ENCODE results near the gene SCNN1A. TPM values are rescaled to one million over a fixed set of nuclear protein-coding genes. Genes with fewer than 3 reads are reported as not detected.

SCNN1A gene
- polyA plus RNA-seq (2013, experiment 1 of 2): 71.7 TPM
- polyA plus RNA-seq (2013, experiment 2 of 2): 73.4 TPM

- Histone ChIP-seq H3K4me2 (ENCODE audit: low read length) (peak within 1 kb of the TSS; percentile 72), H3K56ac (ENCODE audit: low read length) (peak within 1 kb of the TSS; percentile 91), H3K4me1 (ENCODE audit: control insufficient read depth, low read depth, low read length) (peaks cover 34% of the 10 kb centered on the region), H3K9ac (ENCODE audit: low read length) (peak within 1 kb of the TSS; percentile 67), H4K8ac (ENCODE audit: low read depth, low read length) (no peak within 1 kb of the TSS), H3K4ac (ENCODE audit: low read depth, low read length) (peak within 1 kb of the TSS; percentile 58), H3K79me2 (ENCODE audit: control insufficient read depth, insufficient read depth, low read length) (peaks cover 18% of the 10 kb centered on the region), H3K79me1 (ENCODE audit: low read length) (peaks cover 2% of the 10 kb centered on the region), H4K5ac (ENCODE audit: low read length) (no peak within 1 kb of the TSS), H2BK15ac (replicated peaks; ENCODE audit: low read depth) (no peak within 1 kb of the TSS), H2AK5ac (ENCODE audit: low read length) (peak within 1 kb of the TSS; percentile 64), H3K4me3 (ENCODE audit: low read length) (no peak within 1 kb of the TSS), H2BK120ac (ENCODE audit: low read depth, low read length) (peak within 1 kb of the TSS; percentile 14), H3K27ac (ENCODE audit: low read depth, low read length) (peak within 1 kb of the TSS; percentile 74), H3K18ac (ENCODE audit: low read length) (peak within 1 kb of the TSS; percentile 41), H3K36me3 (ENCODE audit: control insufficient read depth, insufficient read depth, low read length) (no peaks in the 10 kb centered on the region), H2BK5ac (ENCODE audit: low read length) (peak within 1 kb of the TSS; percentile 90), H3K27me3 (ENCODE audit: insufficient read depth, low read length, poor library complexity) (no peaks in the 10 kb centered on the region), H3K23ac (ENCODE audit: low read length) (peak within 1 kb of the TSS; percentile 92)
- peak; percentile 89 for DNase-seq
- WGBS (ENCODE audit: extremely low coverage, insufficient coverage, low lambda C conversion rate): no CpG with 5 or more reads among the region's 15 CpGs
Observed at GRCh38 chr12:6375269-6376078, at the start of gene SCNN1A. TSS of gene SCNN1A (minus strand) at chr12:6375563. CDS start at chr12:6374783, 780 bp downstream.

DNA sequence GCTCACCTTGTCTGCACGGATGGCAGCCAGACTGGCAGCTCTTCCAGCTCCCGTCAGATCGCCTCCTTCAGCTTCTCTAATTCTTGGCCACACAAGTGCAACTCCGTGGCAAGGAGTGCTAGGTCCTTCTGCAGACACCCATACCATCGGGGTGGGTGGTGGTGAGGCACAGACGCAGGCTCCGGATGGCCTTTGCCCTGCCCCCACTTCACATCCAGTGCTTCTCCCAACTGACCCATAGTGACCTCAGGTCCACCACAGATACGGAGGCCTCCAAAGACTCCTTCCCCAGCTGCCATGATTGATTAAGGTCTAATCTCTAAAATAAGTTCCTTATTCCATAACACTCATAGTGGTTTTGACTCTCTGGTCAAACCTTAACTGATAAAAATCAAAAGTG is 49.5 kb upstream of the SCNN1A start:
- DNase-seq: no peak
- Histone ChIP-seq H3K4me1 (ENCODE audit: control insufficient read depth, low read depth, low read length) (no peaks in the 10 kb centered on the region), H3K36me3 (ENCODE audit: control insufficient read depth, insufficient read depth, low read length) (no peaks in the 10 kb centered on the region), H3K56ac (ENCODE audit: low read length) (no peak overlapping the region), H2BK120ac (ENCODE audit: low read depth, low read length) (no peak overlapping the region), H2BK5ac (ENCODE audit: low read length) (no peak overlapping the region), H3K27ac (ENCODE audit: low read depth, low read length) (no peak overlapping the region), H3K4me3 (ENCODE audit: low read length) (no peak overlapping the region), H3K79me2 (ENCODE audit: control insufficient read depth, insufficient read depth, low read length) (no peaks in the 10 kb centered on the region), H2BK15ac (replicated peaks; ENCODE audit: low read depth) (no peak overlapping the region), H3K18ac (ENCODE audit: low read length) (no peak overlapping the region), H3K9ac (ENCODE audit: low read length) (no peak overlapping the region), H3K4me2 (ENCODE audit: low read length) (no peak overlapping the region), H4K5ac (ENCODE audit: low read length) (no peak overlapping the region), H3K4ac (ENCODE audit: low read depth, low read length) (no peak overlapping the region), H3K23ac (ENCODE audit: low read length) (no peak overlapping the region), H3K79me1 (ENCODE audit: low read length) (no peaks in the 10 kb centered on the region), H2AK5ac (ENCODE audit: low read length) (no peak overlapping the region), H3K27me3 (ENCODE audit: insufficient read depth, low read length, poor library complexity) (no peaks in the 10 kb centered on the region), H4K8ac (ENCODE audit: low read depth, low read length) (no peak overlapping the region)
- WGBS (ENCODE audit: extremely low coverage, insufficient coverage, low lambda C conversion rate): no CpG with 5 or more reads among the region's 8 CpGs

GRCh38 chr12:6424008-6424347 is 48.6 kb upstream of the SCNN1A start:
- Histone ChIP-seq H3K79me1 (ENCODE audit: low read length) (no peaks in the 10 kb centered on the region), H3K18ac (ENCODE audit: low read length) (no peak overlapping the region), H4K8ac (ENCODE audit: low read depth, low read length) (no peak overlapping the region), H3K79me2 (ENCODE audit: control insufficient read depth, insufficient read depth, low read length) (no peaks in the 10 kb centered on the region), H3K56ac (ENCODE audit: low read length) (no peak overlapping the region), H3K9ac (ENCODE audit: low read length) (no peak overlapping the region), H4K5ac (ENCODE audit: low read length) (no peak overlapping the region), H3K27ac (ENCODE audit: low read depth, low read length) (no peak overlapping the region), H3K4me2 (ENCODE audit: low read length) (no peak overlapping the region), H2BK5ac (ENCODE audit: low read length) (no peak overlapping the region), H3K4me1 (ENCODE audit: control insufficient read depth, low read depth, low read length) (no peaks in the 10 kb centered on the region), H3K4me3 (ENCODE audit: low read length) (no peak overlapping the region), H2AK5ac (ENCODE audit: low read length) (no peak overlapping the region), H3K27me3 (ENCODE audit: insufficient read depth, low read length, poor library complexity) (no peaks in the 10 kb centered on the region), H2BK15ac (replicated peaks; ENCODE audit: low read depth) (no peak overlapping the region), H2BK120ac (ENCODE audit: low read depth, low read length) (no peak overlapping the region), H3K23ac (ENCODE audit: low read length) (no peak overlapping the region), H3K4ac (ENCODE audit: low read depth, low read length) (no peak overlapping the region), H3K36me3 (ENCODE audit: control insufficient read depth, insufficient read depth, low read length) (no peaks in the 10 kb centered on the region)
- DNase-seq: no peak
- no CpG with 5 or more reads among the region's 6 CpGs for WGBS (ENCODE audit: extremely low coverage, insufficient coverage, low lambda C conversion rate)

- no peaks in the 10 kb centered on the region for H3K27me3 ChIP-seq (ENCODE audit: insufficient read depth, low read length, poor library complexity)
- no peak overlapping the region for H3K27ac ChIP-seq (ENCODE audit: low read depth, low read length)
- no peak overlapping the region for H2AK5ac ChIP-seq (ENCODE audit: low read length)
- no peak overlapping the region for H3K56ac ChIP-seq (ENCODE audit: low read length)
- no peak overlapping the region for H4K8ac ChIP-seq (ENCODE audit: low read depth, low read length)
- DNase-seq: peak; percentile 93
- no peak overlapping the region for H3K23ac ChIP-seq (ENCODE audit: low read length)
- H3K36me3 ChIP-seq (ENCODE audit: control insufficient read depth, insufficient read depth, low read length): no peaks in the 10 kb centered on the region
- H3K9ac ChIP-seq (ENCODE audit: low read length): no peak overlapping the region
- no peak overlapping the region for H3K18ac ChIP-seq (ENCODE audit: low read length)
- H3K4me3 ChIP-seq (ENCODE audit: low read length): no peak overlapping the region
- no peak overlapping the region for H2BK15ac ChIP-seq (replicated peaks; ENCODE audit: low read depth)
- no peaks in the 10 kb centered on the region for H3K79me2 ChIP-seq (ENCODE audit: control insufficient read depth, insufficient read depth, low read length)
- no peak overlapping the region for H2BK5ac ChIP-seq (ENCODE audit: low read length)
- H3K4me2 ChIP-seq (ENCODE audit: low read length): no peak overlapping the region
- H4K5ac ChIP-seq (ENCODE audit: low read length): no peak overlapping the region
- H2BK120ac ChIP-seq (ENCODE audit: low read depth, low read length): no peak overlapping the region
- no peaks in the 10 kb centered on the region for H3K79me1 ChIP-seq (ENCODE audit: low read length)
- no peak overlapping the region for H3K4ac ChIP-seq (ENCODE audit: low read depth, low read length)
- no CpG with 5 or more reads among the region's 9 CpGs for WGBS (ENCODE audit: extremely low coverage, insufficient coverage, low lambda C conversion rate)
- no peaks in the 10 kb centered on the region for H3K4me1 ChIP-seq (ENCODE audit: control insufficient read depth, low read depth, low read length)
Observed at GRCh38 chr12:6423267-6424007, 48.1 kb upstream of the SCNN1A start.

GRCh38 chr12:6420364-6420763 is 45.0 kb upstream of the SCNN1A start:
- H4K5ac ChIP-seq (ENCODE audit: low read length): no peak overlapping the region
- H3K4ac ChIP-seq (ENCODE audit: low read depth, low read length): no peak overlapping the region
- no peaks in the 10 kb centered on the region for H3K79me2 ChIP-seq (ENCODE audit: control insufficient read depth, insufficient read depth, low read length)
- no peak overlapping the region for H3K56ac ChIP-seq (ENCODE audit: low read length)
- H2BK120ac ChIP-seq (ENCODE audit: low read depth, low read length): no peak overlapping the region
- H3K18ac ChIP-seq (ENCODE audit: low read length): no peak overlapping the region
- H2AK5ac ChIP-seq (ENCODE audit: low read length): no peak overlapping the region
- H4K8ac ChIP-seq (ENCODE audit: low read depth, low read length): no peak overlapping the region
- DNase-seq: no peak
- H3K4me1 ChIP-seq (ENCODE audit: control insufficient read depth, low read depth, low read length): no peaks in the 10 kb centered on the region
- H2BK15ac ChIP-seq (replicated peaks; ENCODE audit: low read depth): no peak overlapping the region
- H3K36me3 ChIP-seq (ENCODE audit: control insufficient read depth, insufficient read depth, low read length): no peaks in the 10 kb centered on the region
- H3K27ac ChIP-seq (ENCODE audit: low read depth, low read length): no peak overlapping the region
- no peak overlapping the region for H3K4me2 ChIP-seq (ENCODE audit: low read length)
- no CpG with 5 or more reads among the region's 4 CpGs for WGBS (ENCODE audit: extremely low coverage, insufficient coverage, low lambda C conversion rate)
- H3K9ac ChIP-seq (ENCODE audit: low read length): no peak overlapping the region
- no peaks in the 10 kb centered on the region for H3K79me1 ChIP-seq (ENCODE audit: low read length)
- H2BK5ac ChIP-seq (ENCODE audit: low read length): no peak overlapping the region
- H3K23ac ChIP-seq (ENCODE audit: low read length): no peak overlapping the region
- H3K4me3 ChIP-seq (ENCODE audit: low read length): no peak overlapping the region
- H3K27me3 ChIP-seq (ENCODE audit: insufficient read depth, low read length, poor library complexity): no peaks in the 10 kb centered on the region
